ENCODE measurements around the gene MINPP1. TPM values are rescaled to one million over a fixed set of nuclear protein-coding genes. Genes with fewer than 3 reads are reported as not detected.
"Not testable (repeated sequence)": the region's sequence is repeated elsewhere in the genome, so short reads cannot be mapped to it uniquely, and the experiment has no call there.

The MINPP1 gene, protein sequence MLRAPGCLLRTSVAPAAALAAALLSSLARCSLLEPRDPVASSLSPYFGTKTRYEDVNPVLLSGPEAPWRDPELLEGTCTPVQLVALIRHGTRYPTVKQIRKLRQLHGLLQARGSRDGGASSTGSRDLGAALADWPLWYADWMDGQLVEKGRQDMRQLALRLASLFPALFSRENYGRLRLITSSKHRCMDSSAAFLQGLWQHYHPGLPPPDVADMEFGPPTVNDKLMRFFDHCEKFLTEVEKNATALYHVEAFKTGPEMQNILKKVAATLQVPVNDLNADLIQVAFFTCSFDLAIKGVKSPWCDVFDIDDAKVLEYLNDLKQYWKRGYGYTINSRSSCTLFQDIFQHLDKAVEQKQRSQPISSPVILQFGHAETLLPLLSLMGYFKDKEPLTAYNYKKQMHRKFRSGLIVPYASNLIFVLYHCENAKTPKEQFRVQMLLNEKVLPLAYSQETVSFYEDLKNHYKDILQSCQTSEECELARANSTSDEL
- total RNA-seq (2021; ENCODE audit: unreplicated experiment) (37.0 TPM), Bru-seq, nascent RNA (percentile 74 among the genes with signal in this experiment), BruChase-seq, experiment 1, labeled RNA remaining after a 2-hour chase (percentile 70 among the genes with signal in this experiment), BruChase-seq, experiment 2, labeled RNA remaining after a 6-hour chase (percentile 74 among the genes with signal in this experiment)
- 27.6 TPM for polyA plus RNA-seq (2012; ENCODE audit: insufficient read length)
- long read RNA-seq, transcript MINPP1-202 (5 exons, 2,415 nt): major isoform, 129 of 142 reads
- long read RNA-seq, partial matches to known transcripts: 5 of 142 reads
- long read RNA-seq, other reads (novel, unspliced or antisense): 8 of 142 reads

DNA sequence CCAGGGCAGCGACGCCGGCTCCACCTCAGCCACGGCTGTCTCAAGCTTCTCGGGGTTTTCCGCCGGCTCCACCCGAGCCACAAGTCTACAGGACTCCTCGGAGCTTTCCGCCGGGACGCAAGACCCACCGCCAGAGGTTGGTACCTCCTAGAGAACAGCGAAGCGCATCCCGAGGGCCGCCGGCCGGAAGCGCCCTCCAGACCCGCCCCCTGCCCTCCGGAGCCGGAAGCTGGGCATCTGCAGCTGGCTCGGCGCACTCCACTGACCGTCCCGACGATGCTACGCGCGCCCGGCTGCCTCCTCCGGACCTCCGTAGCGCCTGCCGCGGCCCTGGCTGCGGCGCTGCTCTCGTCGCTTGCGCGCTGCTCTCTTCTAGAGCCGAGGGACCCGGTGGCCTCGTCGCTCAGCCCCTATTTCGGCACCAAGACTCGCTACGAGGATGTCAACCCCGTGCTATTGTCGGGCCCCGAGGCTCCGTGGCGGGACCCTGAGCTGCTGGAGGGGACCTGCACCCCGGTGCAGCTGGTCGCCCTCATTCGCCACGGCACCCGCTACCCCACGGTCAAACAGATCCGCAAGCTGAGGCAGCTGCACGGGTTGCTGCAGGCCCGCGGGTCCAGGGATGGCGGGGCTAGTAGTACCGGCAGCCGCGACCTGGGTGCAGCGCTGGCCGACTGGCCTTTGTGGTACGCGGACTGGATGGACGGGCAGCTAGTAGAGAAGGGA lies at the start of gene MINPP1:
TSS of gene MINPP1 (plus strand) at position 254 of the 726 bp plus-strand sequence. CDS start at position 277, 23 bp downstream.
- intact Hi-C loops (cut with micrococcal nuclease; ENCODE audit: unreplicated experiment) (no loop called here), in situ Hi-C loops (cut with HindIII; ENCODE audit: low pct_unique_long_range_greater_than_20kb, low sequenced_read_pairs) (no loop called here)
- Histone ChIP-seq H3K4me3 (ENCODE audit: low read depth in 2 of 2, low read length in 2 of 2) (peak within 1 kb of the TSS; percentile 91 to 96), H3K4me1 (ENCODE audit: control insufficient read depth, insufficient read depth, low read length) (peaks cover 28% of the 10 kb centered on the region), H3K27me3 (ENCODE audit: control insufficient read depth, insufficient read depth, low read length) (no peaks in the 10 kb centered on the region), H3K27ac (ENCODE audit: low read length) (peak within 1 kb of the TSS; percentile 99), H3K9me3 (ENCODE audit: control insufficient read depth, insufficient read depth, low read depth, low read length) (no peaks in the 10 kb centered on the region), H3K36me3 (ENCODE audit: control insufficient read depth, insufficient read depth, low read length) (peaks cover 19% of the 10 kb centered on the region)
- TF ChIP-seq, protein P1, sequence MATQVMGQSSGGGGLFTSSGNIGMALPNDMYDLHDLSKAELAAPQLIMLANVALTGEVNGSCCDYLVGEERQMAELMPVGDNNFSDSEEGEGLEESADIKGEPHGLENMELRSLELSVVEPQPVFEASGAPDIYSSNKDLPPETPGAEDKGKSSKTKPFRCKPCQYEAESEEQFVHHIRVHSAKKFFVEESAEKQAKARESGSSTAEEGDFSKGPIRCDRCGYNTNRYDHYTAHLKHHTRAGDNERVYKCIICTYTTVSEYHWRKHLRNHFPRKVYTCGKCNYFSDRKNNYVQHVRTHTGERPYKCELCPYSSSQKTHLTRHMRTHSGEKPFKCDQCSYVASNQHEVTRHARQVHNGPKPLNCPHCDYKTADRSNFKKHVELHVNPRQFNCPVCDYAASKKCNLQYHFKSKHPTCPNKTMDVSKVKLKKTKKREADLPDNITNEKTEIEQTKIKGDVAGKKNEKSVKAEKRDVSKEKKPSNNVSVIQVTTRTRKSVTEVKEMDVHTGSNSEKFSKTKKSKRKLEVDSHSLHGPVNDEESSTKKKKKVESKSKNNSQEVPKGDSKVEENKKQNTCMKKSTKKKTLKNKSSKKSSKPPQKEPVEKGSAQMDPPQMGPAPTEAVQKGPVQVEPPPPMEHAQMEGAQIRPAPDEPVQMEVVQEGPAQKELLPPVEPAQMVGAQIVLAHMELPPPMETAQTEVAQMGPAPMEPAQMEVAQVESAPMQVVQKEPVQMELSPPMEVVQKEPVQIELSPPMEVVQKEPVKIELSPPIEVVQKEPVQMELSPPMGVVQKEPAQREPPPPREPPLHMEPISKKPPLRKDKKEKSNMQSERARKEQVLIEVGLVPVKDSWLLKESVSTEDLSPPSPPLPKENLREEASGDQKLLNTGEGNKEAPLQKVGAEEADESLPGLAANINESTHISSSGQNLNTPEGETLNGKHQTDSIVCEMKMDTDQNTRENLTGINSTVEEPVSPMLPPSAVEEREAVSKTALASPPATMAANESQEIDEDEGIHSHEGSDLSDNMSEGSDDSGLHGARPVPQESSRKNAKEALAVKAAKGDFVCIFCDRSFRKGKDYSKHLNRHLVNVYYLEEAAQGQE (IDR thresholded peaks at IDR 0.05; ENCODE audit: insufficient read depth in 1 of 2, low read depth in 2 of 2, low read length in 1 of 2): peak in 1 of 2 experiments; percentile 67; a peak in 1 of 4 replicates
- peak; percentile 92 for TF ChIP-seq SIN3A (IDR thresholded peaks at IDR 0.05; ENCODE audit: borderline replicate concordance, insufficient read depth, low read depth, low read length)
- peak; percentile 54; the same call in 1 of the 2 replicates for TF ChIP-seq TCF7L2 (IDR thresholded peaks at IDR 0.05; ENCODE audit: low read depth, low read length)
- TF ChIP-seq POLR2AphosphoS5 (IDR thresholded peaks at IDR 0.05; ENCODE audit: low read depth, low read length): peak; percentile 97
- TF ChIP-seq, protein P2, sequence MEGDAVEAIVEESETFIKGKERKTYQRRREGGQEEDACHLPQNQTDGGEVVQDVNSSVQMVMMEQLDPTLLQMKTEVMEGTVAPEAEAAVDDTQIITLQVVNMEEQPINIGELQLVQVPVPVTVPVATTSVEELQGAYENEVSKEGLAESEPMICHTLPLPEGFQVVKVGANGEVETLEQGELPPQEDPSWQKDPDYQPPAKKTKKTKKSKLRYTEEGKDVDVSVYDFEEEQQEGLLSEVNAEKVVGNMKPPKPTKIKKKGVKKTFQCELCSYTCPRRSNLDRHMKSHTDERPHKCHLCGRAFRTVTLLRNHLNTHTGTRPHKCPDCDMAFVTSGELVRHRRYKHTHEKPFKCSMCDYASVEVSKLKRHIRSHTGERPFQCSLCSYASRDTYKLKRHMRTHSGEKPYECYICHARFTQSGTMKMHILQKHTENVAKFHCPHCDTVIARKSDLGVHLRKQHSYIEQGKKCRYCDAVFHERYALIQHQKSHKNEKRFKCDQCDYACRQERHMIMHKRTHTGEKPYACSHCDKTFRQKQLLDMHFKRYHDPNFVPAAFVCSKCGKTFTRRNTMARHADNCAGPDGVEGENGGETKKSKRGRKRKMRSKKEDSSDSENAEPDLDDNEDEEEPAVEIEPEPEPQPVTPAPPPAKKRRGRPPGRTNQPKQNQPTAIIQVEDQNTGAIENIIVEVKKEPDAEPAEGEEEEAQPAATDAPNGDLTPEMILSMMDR (IDR thresholded peaks at IDR 0.05): no peak
- BruUV-seq (replicated peaks): no TSS peak
- POLR2A ChIA-PET: interaction anchor here (0.8 kb wide), 1 partner anchor 257 kb away, joined by 5 read pairs; no protein-coding TSS in a partner anchor
- DNase-seq (ENCODE audit: low read depth, low spot score) (no peak), ATAC-seq (peak; percentile 99)
- CTCF ChIA-PET: interaction anchor here (1.0 kb wide), 1 partner anchor 290 kb away, joined by 4 read pairs; no protein-coding TSS in a partner anchor

DNA sequence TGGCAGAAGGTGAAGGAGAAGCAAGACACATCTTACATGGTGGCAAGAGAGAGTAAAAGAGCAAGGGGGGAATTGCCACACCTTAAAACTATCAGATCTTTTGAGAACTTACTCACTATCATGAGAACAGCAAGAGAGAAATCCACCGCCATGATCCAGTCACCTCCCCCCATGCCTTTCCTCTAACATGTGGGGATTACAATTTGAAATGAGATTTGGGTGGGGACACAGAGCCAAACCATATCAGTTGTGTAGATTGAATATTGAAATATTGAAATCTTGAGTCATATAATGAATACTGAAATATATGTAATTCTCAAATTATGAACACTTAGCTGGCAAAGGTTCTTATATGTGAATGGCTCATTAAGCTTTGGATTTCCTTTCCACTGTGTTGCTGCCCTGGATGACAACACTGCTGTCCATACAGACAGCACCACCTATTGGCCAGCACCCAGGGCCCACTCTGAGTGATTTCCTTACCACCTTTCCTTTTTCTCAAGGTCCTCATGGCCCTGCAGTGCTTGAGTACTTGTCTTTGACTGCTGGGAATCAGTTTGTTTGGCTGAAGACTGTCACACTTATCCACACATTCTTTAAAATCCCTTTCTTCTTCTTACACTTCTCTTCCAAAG lies 48.0 kb upstream of the MINPP1 start:
- BruUV-seq (replicated peaks); H3K4me3 ChIP-seq (ENCODE audit: low read depth in 2 of 2, low read length in 2 of 2); in situ Hi-C loops (cut with HindIII; ENCODE audit: low pct_unique_long_range_greater_than_20kb, low sequenced_read_pairs); H3K27me3 ChIP-seq (ENCODE audit: control insufficient read depth, insufficient read depth, low read length); POLR2A ChIA-PET; intact Hi-C loops (cut with micrococcal nuclease; ENCODE audit: unreplicated experiment); CTCF ChIA-PET; H3K27ac ChIP-seq (ENCODE audit: low read length); H3K4me1 ChIP-seq (ENCODE audit: control insufficient read depth, insufficient read depth, low read length); H3K9me3 ChIP-seq (ENCODE audit: control insufficient read depth, insufficient read depth, low read depth, low read length); H3K36me3 ChIP-seq (ENCODE audit: control insufficient read depth, insufficient read depth, low read length); DNase-seq (ENCODE audit: low read depth, low spot score): not testable (repeated sequence)
- ATAC-seq: peak; percentile 93

DNA sequence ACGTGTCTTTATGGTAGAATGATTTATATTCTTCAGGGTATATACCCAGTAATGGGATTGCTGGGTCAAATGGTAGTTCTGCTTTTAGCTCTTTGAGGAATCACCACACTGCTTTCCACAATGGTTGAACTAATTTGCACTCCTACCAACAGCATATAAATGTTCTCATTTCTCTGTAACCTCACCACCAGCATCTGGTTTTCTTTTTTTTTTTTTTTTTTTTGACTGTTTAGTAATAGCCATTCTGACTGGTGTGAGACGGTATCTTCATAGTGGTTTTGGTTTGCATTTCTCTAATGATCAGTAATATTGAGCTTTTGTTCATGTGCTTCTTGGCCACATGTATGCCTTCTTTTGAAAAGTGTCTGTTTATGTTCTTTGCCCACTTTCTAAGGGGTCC lies 42.9 kb upstream of the MINPP1 start:
- intact Hi-C loops (cut with micrococcal nuclease; ENCODE audit: unreplicated experiment); H3K27ac ChIP-seq (ENCODE audit: low read length); H3K27me3 ChIP-seq (ENCODE audit: control insufficient read depth, insufficient read depth, low read length); H3K9me3 ChIP-seq (ENCODE audit: control insufficient read depth, insufficient read depth, low read depth, low read length); BruUV-seq (replicated peaks); in situ Hi-C loops (cut with HindIII; ENCODE audit: low pct_unique_long_range_greater_than_20kb, low sequenced_read_pairs); H3K4me3 ChIP-seq (ENCODE audit: low read depth in 2 of 2, low read length in 2 of 2); DNase-seq (ENCODE audit: low read depth, low spot score); ATAC-seq; H3K4me1 ChIP-seq (ENCODE audit: control insufficient read depth, insufficient read depth, low read length); H3K36me3 ChIP-seq (ENCODE audit: control insufficient read depth, insufficient read depth, low read length); CTCF ChIA-PET; POLR2A ChIA-PET: not testable (repeated sequence)

DNA sequence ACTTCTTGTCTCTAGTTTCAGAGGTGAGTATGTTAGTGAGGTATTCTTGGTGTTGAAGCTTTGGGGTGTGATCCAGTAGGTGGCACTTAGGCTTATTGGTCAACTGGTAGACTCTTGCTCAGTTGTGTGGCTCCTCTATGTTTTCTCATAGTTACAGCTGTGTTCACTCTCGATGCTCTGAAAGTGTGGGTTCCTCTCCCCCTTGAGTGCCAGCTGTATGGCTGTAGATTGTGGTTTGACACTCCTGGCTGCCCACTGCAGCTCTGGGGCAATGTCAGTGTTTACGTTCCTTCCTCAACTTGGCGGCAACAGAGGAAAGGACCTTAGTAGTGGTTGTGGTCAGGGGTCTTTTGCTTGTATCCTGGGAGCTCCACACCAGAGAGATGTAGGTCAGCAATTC lies 37.8 kb upstream of the MINPP1 start:
- H3K36me3 ChIP-seq (ENCODE audit: control insufficient read depth, insufficient read depth, low read length); intact Hi-C loops (cut with micrococcal nuclease; ENCODE audit: unreplicated experiment); ATAC-seq; H3K27ac ChIP-seq (ENCODE audit: low read length); H3K4me1 ChIP-seq (ENCODE audit: control insufficient read depth, insufficient read depth, low read length); in situ Hi-C loops (cut with HindIII; ENCODE audit: low pct_unique_long_range_greater_than_20kb, low sequenced_read_pairs); CTCF ChIA-PET; H3K4me3 ChIP-seq (ENCODE audit: low read depth in 2 of 2, low read length in 2 of 2); H3K27me3 ChIP-seq (ENCODE audit: control insufficient read depth, insufficient read depth, low read length); POLR2A ChIA-PET; H3K9me3 ChIP-seq (ENCODE audit: control insufficient read depth, insufficient read depth, low read depth, low read length); DNase-seq (ENCODE audit: low read depth, low spot score); BruUV-seq (replicated peaks): not testable (repeated sequence)
